ENCODE data around the gene DNAAF8. TPM values are rescaled to one million over a fixed set of nuclear protein-coding genes. Genes with fewer than 3 reads are reported as not detected.

The DNAAF8 gene
- total and polyA plus RNA-seq, 5 donors, result 0.28 to 1.3 (median 0.43) TPM; not detected in 1

GRCh38 chr16:4760221-4760910 lies 26.0 kb downstream of the DNAAF8 start:
- WGBS, result 90% methylated on average over 23 of the region's 23 CpGs
- intact Hi-C loops (cut with DNase I), result no loop called here

GRCh38 chr16:4762205-4762604 lies 27.9 kb downstream of the DNAAF8 start:
- peak in 2 of 3 donors; percentile 28 to 37 for DNase-seq
- ATAC-seq, result no peak
- intact Hi-C loops (cut with DNase I), result no loop called here
- H3K9me3 ChIP-seq (ENCODE audit: control insufficient read depth, low read length), result no peaks in the 10 kb centered on the region
- WGBS, result 88% methylated on average over 9 of the region's 9 CpGs
- H3K27ac ChIP-seq (ENCODE audit: low read length), result no peak overlapping the region
- H3K27me3 ChIP-seq (ENCODE audit: control insufficient read depth, insufficient read depth), result no peaks in the 10 kb centered on the region
- no peak overlapping the region for H3K4me3 ChIP-seq (ENCODE audit: low read length)
- peaks cover 2% of the 10 kb centered on the region for H3K4me1 ChIP-seq (ENCODE audit: control insufficient read depth, insufficient read depth, low read length)

More at GRCh38 chr16:4760221-4760910, 26.0 kb downstream of the DNAAF8 start:
- no peak for ATAC-seq
- peak in 2 of 3 donors; percentile 34 to 43 for DNase-seq
- Histone ChIP-seq H3K4me3 (ENCODE audit: low read length) (no peak overlapping the region), H3K27me3 (ENCODE audit: control insufficient read depth, insufficient read depth) (no peaks in the 10 kb centered on the region), H3K9me3 (ENCODE audit: control insufficient read depth, low read length) (no peaks in the 10 kb centered on the region), H3K27ac (ENCODE audit: low read length) (no peak overlapping the region), H3K4me1 (ENCODE audit: control insufficient read depth, insufficient read depth, low read length) (no peaks in the 10 kb centered on the region)

DNA sequence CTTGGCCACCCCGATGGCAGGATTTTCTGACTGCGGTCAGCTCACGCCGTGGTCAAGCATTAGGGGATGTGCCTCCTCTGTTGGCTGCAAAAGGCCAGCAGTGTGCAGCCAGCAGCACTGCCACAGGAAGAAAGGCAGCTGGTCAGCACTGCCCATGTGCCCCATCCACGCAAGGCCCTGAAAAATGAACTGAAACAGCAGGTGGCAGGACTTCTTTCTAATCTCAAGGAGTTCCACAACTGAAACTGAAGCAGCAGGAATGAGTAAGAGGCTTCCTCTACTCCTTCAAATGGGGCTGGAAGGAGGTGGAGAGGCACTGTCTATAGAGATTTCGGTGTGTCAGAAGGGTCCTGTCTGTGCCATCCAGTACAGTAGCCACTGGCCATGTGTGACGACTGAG lies 29.5 kb downstream of the DNAAF8 start:
- ATAC-seq (no peak), DNase-seq (peak in 1 of 3 donors; percentile 56)
- no peaks in the 10 kb centered on the region for H3K27me3 ChIP-seq (ENCODE audit: control insufficient read depth, insufficient read depth)
- intact Hi-C loops (cut with DNase I), result no loop called here
- 92% methylated on average over 7 of the region's 7 CpGs for WGBS
- H3K9me3 ChIP-seq (ENCODE audit: control insufficient read depth, low read length), result no peaks in the 10 kb centered on the region
- no peak overlapping the region for H3K27ac ChIP-seq (ENCODE audit: low read length)
- no peak overlapping the region for H3K4me3 ChIP-seq (ENCODE audit: low read length)
- peaks cover 2% of the 10 kb centered on the region for H3K4me1 ChIP-seq (ENCODE audit: control insufficient read depth, insufficient read depth, low read length)

DNA sequence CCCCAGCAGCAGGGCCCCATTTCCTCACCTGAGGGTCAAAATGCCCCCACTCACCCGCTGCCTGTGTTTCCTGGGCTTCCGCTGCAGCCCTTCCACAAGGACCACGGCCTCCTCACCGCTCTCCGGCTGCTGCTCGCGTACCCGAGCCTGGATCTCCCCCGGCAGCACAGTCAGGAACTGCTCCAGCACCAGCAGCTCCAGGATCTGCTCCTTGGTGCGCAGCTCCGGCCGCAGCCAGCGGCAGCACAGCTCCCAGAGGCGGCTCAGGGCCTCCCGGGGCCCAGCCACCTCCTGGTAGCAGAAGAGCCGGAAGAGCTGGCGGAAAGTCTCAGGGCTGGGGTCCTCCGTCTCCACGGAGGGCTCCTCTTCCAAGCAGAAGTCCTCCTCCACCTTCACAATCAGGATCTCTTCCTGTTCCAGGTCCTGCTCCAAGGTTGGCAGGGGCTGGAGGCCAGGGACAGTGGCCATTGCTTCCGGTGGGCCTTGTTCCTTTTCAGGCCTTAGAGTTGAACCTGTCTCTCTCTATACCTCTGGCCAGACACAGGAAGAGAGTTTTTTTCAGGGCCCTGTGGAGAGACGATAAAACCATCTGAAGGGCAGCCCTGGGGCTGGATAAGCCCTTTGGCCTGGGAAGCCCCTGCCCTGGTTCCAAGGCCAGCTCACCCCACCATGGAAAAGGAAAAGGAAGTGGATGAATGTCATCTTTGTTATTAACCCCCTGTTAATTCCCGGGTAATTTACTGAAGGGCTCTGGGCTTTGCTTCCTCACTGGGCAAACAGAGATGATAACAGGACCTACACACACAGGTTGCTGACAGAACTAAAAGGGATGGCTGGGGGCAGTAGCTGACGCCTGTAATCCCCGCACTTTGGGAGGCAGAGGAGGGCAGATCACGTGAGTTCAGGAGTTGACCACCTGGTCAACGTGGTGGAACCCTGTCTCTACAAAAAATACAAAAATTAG lies 31.5 kb downstream of the DNAAF8 start:
- Histone ChIP-seq H3K27me3 (ENCODE audit: control insufficient read depth, insufficient read depth) (no peaks in the 10 kb centered on the region), H3K4me1 (ENCODE audit: control insufficient read depth, insufficient read depth, low read length) (peaks cover 2% of the 10 kb centered on the region), H3K9me3 (ENCODE audit: control insufficient read depth, low read length) (no peaks in the 10 kb centered on the region), H3K27ac (ENCODE audit: low read length) (no peak overlapping the region), H3K4me3 (ENCODE audit: low read length) (peak overlapping the region; percentile 74)
- intact Hi-C loops (cut with DNase I), result no loop called here
- DNase-seq (peak in 1 of 3 donors; percentile 40), ATAC-seq (no peak)
- 63% methylated on average over 26 of the region's 26 CpGs for WGBS

DNA sequence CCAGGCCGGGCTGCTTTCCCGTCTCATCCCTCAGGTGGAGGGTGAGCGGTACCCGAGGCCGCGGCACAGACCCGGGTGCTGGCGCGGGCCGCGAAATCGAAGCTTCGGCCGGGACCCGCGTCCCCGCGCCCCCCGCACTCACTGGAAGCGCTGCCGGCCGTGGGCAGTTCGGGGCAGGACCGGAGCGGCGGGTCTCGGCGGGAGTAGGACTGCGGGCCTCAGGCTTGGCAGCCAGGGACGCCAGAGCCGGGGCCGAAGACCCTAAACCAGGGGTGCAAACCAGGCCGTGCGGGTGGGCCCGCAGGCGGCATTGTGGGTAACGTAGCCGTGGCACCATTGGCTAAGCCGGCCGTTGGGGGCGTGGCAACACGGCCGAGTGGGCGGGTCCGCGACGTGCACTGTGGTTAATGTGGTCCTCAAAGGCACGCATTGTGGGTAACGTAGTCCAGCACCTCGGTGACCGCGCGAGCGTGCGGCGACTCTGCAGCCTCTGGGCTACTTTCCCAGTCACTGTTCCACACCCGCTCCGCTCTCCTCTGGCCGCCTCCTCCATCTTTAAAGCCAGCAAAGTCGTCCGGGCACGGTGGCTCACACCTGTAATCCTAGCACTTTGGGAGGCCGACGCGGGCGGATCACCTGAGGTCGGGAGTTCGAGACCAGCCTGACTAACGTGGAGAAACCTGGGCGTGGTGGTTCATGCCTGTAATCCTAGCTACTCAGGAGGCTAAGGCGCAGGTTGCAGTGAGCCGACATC lies 32.7 kb downstream of the DNAAF8 start, which contains the start of gene ZNF500:
ZNF500 (minus strand) TSS at position 288 of the 754 bp plus-strand sequence. CDS start 1,184 bp downstream, outside the sequence.
- ATAC-seq (peak; percentile 95 to 97), DNase-seq (peak; percentile 99 to 100 (median 100))
- intact Hi-C loops (cut with DNase I), result no loop called here
- no peaks in the 10 kb centered on the region for H3K27me3 ChIP-seq (ENCODE audit: control insufficient read depth, insufficient read depth)
- 4% methylated on average over 72 of the region's 72 CpGs for WGBS
- H3K4me1 ChIP-seq (ENCODE audit: control insufficient read depth, insufficient read depth, low read length), result peaks cover 2% of the 10 kb centered on the region
- no peaks in the 10 kb centered on the region for H3K9me3 ChIP-seq (ENCODE audit: control insufficient read depth, low read length)
- H3K4me3 ChIP-seq (ENCODE audit: low read length), result peak within 1 kb of the TSS; percentile 74
- peak within 1 kb of the TSS; percentile 92 for H3K27ac ChIP-seq (ENCODE audit: low read length)

GRCh38 chr16:4767872-4768548 lies 33.7 kb downstream of the DNAAF8 start:
- Histone ChIP-seq H3K4me3 (ENCODE audit: low read length) (peak overlapping the region; percentile 80), H3K9me3 (ENCODE audit: control insufficient read depth, low read length) (no peaks in the 10 kb centered on the region), H3K4me1 (ENCODE audit: control insufficient read depth, insufficient read depth, low read length) (peaks cover 2% of the 10 kb centered on the region), H3K27ac (ENCODE audit: low read length) (peak overlapping the region; percentile 92), H3K27me3 (ENCODE audit: control insufficient read depth, insufficient read depth) (no peaks in the 10 kb centered on the region)
- WGBS, result 56% methylated on average over 17 of the region's 17 CpGs
- ATAC-seq, result no peak
- intact Hi-C loops (cut with DNase I), result no loop called here
- peak in 1 of 3 donors; percentile 35 for DNase-seq

- 4% methylated on average over 48 of the region's 48 CpGs for WGBS
- H3K4me1 ChIP-seq (ENCODE audit: control insufficient read depth, insufficient read depth, low read length), result peaks cover 2% of the 10 kb centered on the region
- H3K4me3 ChIP-seq (ENCODE audit: low read length), result peak overlapping the region; percentile 80
- DNase-seq, result peak; percentile 97 to 99 (median 98)
- intact Hi-C loops (cut with DNase I), result no loop called here
- no peaks in the 10 kb centered on the region for H3K27me3 ChIP-seq (ENCODE audit: control insufficient read depth, insufficient read depth)
- peak; percentile 94 to 96 for ATAC-seq
- H3K9me3 ChIP-seq (ENCODE audit: control insufficient read depth, low read length), result no peaks in the 10 kb centered on the region
- peak overlapping the region; percentile 92 for H3K27ac ChIP-seq (ENCODE audit: low read length)
These were observed 34.4 kb downstream of the DNAAF8 start for GRCh38 chr16:4768549-4769305.

GRCh38 chr16:4769306-4769638 lies 34.9 kb downstream of the DNAAF8 start:
- intact Hi-C loops (cut with DNase I), result no loop called here

GRCh38 chr16:4771646-4772045 lies 37.3 kb downstream of the DNAAF8 start:
- intact Hi-C loops (cut with DNase I), result no loop called here
- H3K9me3 ChIP-seq (ENCODE audit: control insufficient read depth, low read length), result no peaks in the 10 kb centered on the region
- DNase-seq (peak in 1 of 3 donors; percentile 16), ATAC-seq (no peak)
- 62% methylated on average over 3 of the region's 3 CpGs for WGBS
- H3K27me3 ChIP-seq (ENCODE audit: control insufficient read depth, insufficient read depth), result no peaks in the 10 kb centered on the region
- no peak overlapping the region for H3K4me3 ChIP-seq (ENCODE audit: low read length)
- H3K27ac ChIP-seq (ENCODE audit: low read length), result no peak overlapping the region
- no peaks in the 10 kb centered on the region for H3K4me1 ChIP-seq (ENCODE audit: control insufficient read depth, insufficient read depth, low read length)

More at GRCh38 chr16:4769306-4769638, 34.9 kb downstream of the DNAAF8 start:
- no peak overlapping the region for H3K27ac ChIP-seq (ENCODE audit: low read length)
- H3K27me3 ChIP-seq (ENCODE audit: control insufficient read depth, insufficient read depth), result no peaks in the 10 kb centered on the region
- H3K9me3 ChIP-seq (ENCODE audit: control insufficient read depth, low read length), result no peaks in the 10 kb centered on the region
- DNase-seq (no peak), ATAC-seq (no peak)
- 57% methylated on average over 7 of the region's 7 CpGs for WGBS
- H3K4me3 ChIP-seq (ENCODE audit: low read length), result no peak overlapping the region
- H3K4me1 ChIP-seq (ENCODE audit: control insufficient read depth, insufficient read depth, low read length), result peaks cover 2% of the 10 kb centered on the region

DNA sequence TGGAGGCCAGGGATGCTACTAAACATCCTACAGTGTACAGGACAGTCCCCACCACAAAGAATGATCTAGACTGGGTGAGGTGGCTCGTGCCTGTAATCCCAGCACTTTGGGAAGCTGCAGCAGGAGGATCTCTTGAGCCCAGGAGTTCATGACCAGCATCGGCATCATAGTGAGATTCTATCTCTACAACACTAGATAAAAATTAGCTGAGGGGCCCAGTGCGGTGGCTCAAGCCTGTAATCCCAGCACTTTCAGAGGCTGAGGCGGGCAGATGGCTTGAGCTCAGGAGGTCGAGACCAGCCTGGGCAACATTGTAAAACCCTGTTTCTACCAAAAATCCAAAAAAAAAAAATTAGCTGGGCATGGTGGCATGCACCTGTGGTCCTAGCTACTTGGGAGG lies 38.0 kb downstream of the DNAAF8 start:
- no peak overlapping the region for H3K4me3 ChIP-seq (ENCODE audit: low read length)
- DNase-seq (peak in 1 of 3 donors; percentile 10), ATAC-seq (no peak)
- no peaks in the 10 kb centered on the region for H3K27me3 ChIP-seq (ENCODE audit: control insufficient read depth, insufficient read depth)
- H3K9me3 ChIP-seq (ENCODE audit: control insufficient read depth, low read length), result no peaks in the 10 kb centered on the region
- WGBS, result 76% methylated on average over 5 of the region's 5 CpGs
- no peak overlapping the region for H3K27ac ChIP-seq (ENCODE audit: low read length)
- H3K4me1 ChIP-seq (ENCODE audit: control insufficient read depth, insufficient read depth, low read length), result no peaks in the 10 kb centered on the region
- intact Hi-C loops (cut with DNase I), result no loop called here
